Large intestine (tissue), 3 donors: ENCODE results near the gene MTUS2. TPM values are rescaled to one million over a fixed set of nuclear protein-coding genes. Genes with fewer than 3 reads are reported as not detected.

Experiments used
- DNase-seq, 2 donors: peaks; one replicate each; pipeline versions ENCODE4 v3.0.0 to v3.0.0-alpha.2; 2013
- H3K27ac ChIP-seq: one replicate; pipeline ENCODE4 v1.5.1; 2013; ENCODE audit warnings: low read length
- H3K27me3 ChIP-seq: 2 replicates; pipeline ENCODE4 v1.6.1; 2013; ENCODE audit warnings: low read length; ENCODE audit not compliant: control insufficient read depth, insufficient read depth
- H3K36me3 ChIP-seq: 2 replicates; pipeline ENCODE4 v1.6.1; 2013; ENCODE audit warnings: low read length; ENCODE audit not compliant: control insufficient read depth, insufficient read depth
- H3K4me1 ChIP-seq: one replicate; pipeline ENCODE4 v1.6.1; 2013; ENCODE audit warnings: low read length; ENCODE audit not compliant: control insufficient read depth, insufficient read depth
- H3K4me3 ChIP-seq: one replicate; pipeline ENCODE4 v1.5.1; 2013; ENCODE audit warnings: low read length
- H3K9me3 ChIP-seq: one replicate; pipeline ENCODE4 v1.6.1; 2013; ENCODE audit warnings: mild to moderate bottlenecking, low read depth, low read length, moderate library complexity; ENCODE audit not compliant: control insufficient read depth
- WGBS: methylation state at CpG from one replicate; pipeline ENCODE4 v1.1.5; 2013; ENCODE audit warnings: low lambda C conversion rate; ENCODE audit not compliant: insufficient coverage; 5-methylcytosine and 5-hydroxymethylcytosine counted together
- polyA plus RNA-seq: library from polyadenylated mRNA; unstranded; fragments of 120-200 nt; gene quantifications from one replicate; pipeline ENCODE4 v1.2.1, GENCODE V29; 2013

Gene MTUS2
- polyA plus RNA-seq, 1 donor, result 1.9 TPM

GRCh38 chr13:29140277-29140676 is 320.1 kb downstream of the MTUS2 start:
- Histone ChIP-seq H3K27ac (no peak overlapping the region), H3K4me3 (no peak overlapping the region), H3K4me1 (no peaks in the 10 kb centered on the region), H3K9me3 (no peaks in the 10 kb centered on the region), H3K36me3 (no peaks in the 10 kb centered on the region), H3K27me3 (no peaks in the 10 kb centered on the region)
- WGBS, result no CpG with 5 or more reads among the region's 4 CpGs
- DNase-seq, result peak in 1 of 2 donors; percentile 6

- H3K4me3 ChIP-seq, result no peak overlapping the region
- WGBS, result 67% methylated on average over 1 of the region's 1 CpG
- H3K4me1 ChIP-seq, result no peaks in the 10 kb centered on the region
- H3K9me3 ChIP-seq, result no peaks in the 10 kb centered on the region
- no peak for DNase-seq
- no peak overlapping the region for H3K27ac ChIP-seq
- H3K36me3 ChIP-seq, result no peaks in the 10 kb centered on the region
- H3K27me3 ChIP-seq, result no peaks in the 10 kb centered on the region
These were observed 323.7 kb downstream of the MTUS2 start for GRCh38 chr13:29143847-29144246.

GRCh38 chr13:29154390-29154789 is 334.3 kb downstream of the MTUS2 start:
- Histone ChIP-seq H3K27ac (no peak overlapping the region), H3K27me3 (no peaks in the 10 kb centered on the region), H3K9me3 (peaks cover 2% of the 10 kb centered on the region), H3K4me1 (no peaks in the 10 kb centered on the region), H3K36me3 (no peaks in the 10 kb centered on the region), H3K4me3 (no peak overlapping the region)
- DNase-seq, result no peak
- no CpG with 5 or more reads among the region's 2 CpGs for WGBS

GRCh38 chr13:29156136-29156535 is 336.0 kb downstream of the MTUS2 start:
- H3K27ac ChIP-seq, result no peak overlapping the region
- no CpG with 5 or more reads among the region's 1 CpG for WGBS
- no peak for DNase-seq
- H3K4me3 ChIP-seq, result no peak overlapping the region
- H3K36me3 ChIP-seq, result no peaks in the 10 kb centered on the region
- peaks cover 2% of the 10 kb centered on the region for H3K9me3 ChIP-seq
- H3K27me3 ChIP-seq, result no peaks in the 10 kb centered on the region
- H3K4me1 ChIP-seq, result no peaks in the 10 kb centered on the region

- DNase-seq, result no peak
- Histone ChIP-seq H3K4me3 (no peak overlapping the region), H3K36me3 (no peaks in the 10 kb centered on the region), H3K27me3 (no peaks in the 10 kb centered on the region), H3K27ac (no peak overlapping the region), H3K9me3 (no peaks in the 10 kb centered on the region), H3K4me1 (no peaks in the 10 kb centered on the region)
- 82% methylated on average over 3 of the region's 5 CpGs for WGBS
These were observed 339.7 kb downstream of the MTUS2 start for GRCh38 chr13:29159871-29160270.

- H3K4me3 ChIP-seq, result no peak overlapping the region
- no peaks in the 10 kb centered on the region for H3K4me1 ChIP-seq
- DNase-seq, result no peak
- H3K36me3 ChIP-seq, result no peaks in the 10 kb centered on the region
- no peaks in the 10 kb centered on the region for H3K27me3 ChIP-seq
- 100% methylated on average over 1 of the region's 3 CpGs for WGBS
- no peaks in the 10 kb centered on the region for H3K9me3 ChIP-seq
- H3K27ac ChIP-seq, result no peak overlapping the region
These were observed 340.7 kb downstream of the MTUS2 start for GRCh38 chr13:29160862-29161261.

GRCh38 chr13:29161676-29162075 is 341.5 kb downstream of the MTUS2 start:
- Histone ChIP-seq H3K27ac (no peak overlapping the region), H3K36me3 (no peaks in the 10 kb centered on the region), H3K27me3 (no peaks in the 10 kb centered on the region), H3K4me3 (no peak overlapping the region), H3K9me3 (no peaks in the 10 kb centered on the region), H3K4me1 (no peaks in the 10 kb centered on the region)
- DNase-seq, result no peak
- no CpG with 5 or more reads among the region's 6 CpGs for WGBS

GRCh38 chr13:29162638-29163235 is 342.6 kb downstream of the MTUS2 start:
- no peak overlapping the region for H3K4me3 ChIP-seq
- no peaks in the 10 kb centered on the region for H3K27me3 ChIP-seq
- H3K4me1 ChIP-seq, result no peaks in the 10 kb centered on the region
- no peak overlapping the region for H3K27ac ChIP-seq
- no peaks in the 10 kb centered on the region for H3K36me3 ChIP-seq
- WGBS, result 100% methylated on average over 2 of the region's 6 CpGs
- DNase-seq, result no peak
- H3K9me3 ChIP-seq, result no peaks in the 10 kb centered on the region

- no peak for DNase-seq
- Histone ChIP-seq H3K4me1 (no peaks in the 10 kb centered on the region), H3K4me3 (no peak overlapping the region), H3K36me3 (no peaks in the 10 kb centered on the region), H3K27ac (no peak overlapping the region), H3K27me3 (no peaks in the 10 kb centered on the region), H3K9me3 (no peaks in the 10 kb centered on the region)
- WGBS, result 77% methylated on average over 4 of the region's 7 CpGs
These were observed 344.0 kb downstream of the MTUS2 start for GRCh38 chr13:29164116-29164515.

GRCh38 chr13:29165216-29165615 is 345.1 kb downstream of the MTUS2 start:
- 90% methylated on average over 3 of the region's 3 CpGs for WGBS
- no peaks in the 10 kb centered on the region for H3K9me3 ChIP-seq
- H3K27ac ChIP-seq, result no peak overlapping the region
- H3K4me1 ChIP-seq, result no peaks in the 10 kb centered on the region
- H3K27me3 ChIP-seq, result no peaks in the 10 kb centered on the region
- H3K36me3 ChIP-seq, result no peaks in the 10 kb centered on the region
- DNase-seq, result no peak
- H3K4me3 ChIP-seq, result no peak overlapping the region

- 63% methylated on average over 1 of the region's 2 CpGs for WGBS
- Histone ChIP-seq H3K27ac (no peak overlapping the region), H3K27me3 (no peaks in the 10 kb centered on the region), H3K4me3 (no peak overlapping the region), H3K4me1 (no peaks in the 10 kb centered on the region), H3K36me3 (no peaks in the 10 kb centered on the region), H3K9me3 (no peaks in the 10 kb centered on the region)
- DNase-seq, result no peak
These were observed 345.7 kb downstream of the MTUS2 start for GRCh38 chr13:29165840-29166239.
